Measurements from ENCODE around the gene PPP1R36.
A peak's percentile ranks its signal among the peaks of the same experiment; 100 is the strongest.
"Not testable (repeated sequence)": the region's sequence is repeated elsewhere in the genome, so short reads cannot be mapped to it uniquely, and the experiment has no call there.

The PPP1R36 gene

GRCh38 chr14:64630778-64631177, 81.0 kb downstream of the PPP1R36 start:
- H3K4me2 ChIP-seq (ENCODE audit: low read depth, low read length, poor library complexity, severe bottlenecking), result no peak overlapping the region
- H3K9me2 ChIP-seq (replicated peaks; ENCODE audit: insufficient read depth, low read length), result no peaks in the 10 kb centered on the region
- no peak overlapping the region for H3K4me3 ChIP-seq (ENCODE audit: insufficient read depth, low read length, poor library complexity, severe bottlenecking)
- H3K27me3 ChIP-seq (ENCODE audit: low read length), result no peaks in the 10 kb centered on the region
- no peak overlapping the region for H2AFZ ChIP-seq (ENCODE audit: low read depth, low read length, severe bottlenecking)
- no peaks in the 10 kb centered on the region for H3K79me2 ChIP-seq (ENCODE audit: insufficient read depth, low read length)
- H4K20me1 ChIP-seq (ENCODE audit: low read depth, low read length), result no peaks in the 10 kb centered on the region
- H3K9ac ChIP-seq (ENCODE audit: low read length), result no peak overlapping the region
- H3K27ac ChIP-seq (ENCODE audit: low read depth, low read length), result no peak overlapping the region
- no peaks in the 10 kb centered on the region for H3K36me3 ChIP-seq (ENCODE audit: low read length)
- no peaks in the 10 kb centered on the region for H3F3A ChIP-seq (ENCODE audit: insufficient read depth)
- no peak for TF ChIP-seq EZH2phosphoT487 (conservative IDR thresholded peaks at IDR 0.05; ENCODE audit: low read length)
- no peak for TF ChIP-seq CTCF (IDR thresholded peaks at IDR 0.05; ENCODE audit: insufficient read depth, low read length, poor library complexity, severe bottlenecking)
- no peaks in the 10 kb centered on the region for H3K9me3 ChIP-seq (ENCODE audit: insufficient read depth, low read length)

GRCh38 chr14:64631222-64631621, 81.5 kb downstream of the PPP1R36 start:
- H3K9me3 ChIP-seq (ENCODE audit: insufficient read depth, low read length); H4K20me1 ChIP-seq (ENCODE audit: low read depth, low read length); H3K4me3 ChIP-seq (ENCODE audit: insufficient read depth, low read length, poor library complexity, severe bottlenecking); H3K27ac ChIP-seq (ENCODE audit: low read depth, low read length); H3F3A ChIP-seq (ENCODE audit: insufficient read depth); H3K36me3 ChIP-seq (ENCODE audit: low read length); H3K79me2 ChIP-seq (ENCODE audit: insufficient read depth, low read length); H2AFZ ChIP-seq (ENCODE audit: low read depth, low read length, severe bottlenecking); H3K9ac ChIP-seq (ENCODE audit: low read length); H3K27me3 ChIP-seq (ENCODE audit: low read length); H3K9me2 ChIP-seq (replicated peaks; ENCODE audit: insufficient read depth, low read length); H3K4me2 ChIP-seq (ENCODE audit: low read depth, low read length, poor library complexity, severe bottlenecking): not testable (repeated sequence)

GRCh38 chr14:64632056-64632455, 82.3 kb downstream of the PPP1R36 start:
- H3K27me3 ChIP-seq (ENCODE audit: low read length), result no peaks in the 10 kb centered on the region
- no peaks in the 10 kb centered on the region for H3K9me3 ChIP-seq (ENCODE audit: insufficient read depth, low read length)
- no peaks in the 10 kb centered on the region for H3K36me3 ChIP-seq (ENCODE audit: low read length)
- H2AFZ ChIP-seq (ENCODE audit: low read depth, low read length, severe bottlenecking), result peak overlapping the region; percentile 76
- H3K4me3 ChIP-seq (ENCODE audit: insufficient read depth, low read length, poor library complexity, severe bottlenecking), result no peak overlapping the region
- no peaks in the 10 kb centered on the region for H3K9me2 ChIP-seq (replicated peaks; ENCODE audit: insufficient read depth, low read length)
- H3K9ac ChIP-seq (ENCODE audit: low read length), result no peak overlapping the region
- no peak for TF ChIP-seq EZH2phosphoT487 (conservative IDR thresholded peaks at IDR 0.05; ENCODE audit: low read length)
- no peak for TF ChIP-seq CTCF (IDR thresholded peaks at IDR 0.05; ENCODE audit: insufficient read depth, low read length, poor library complexity, severe bottlenecking)
- no peak overlapping the region for H3K27ac ChIP-seq (ENCODE audit: low read depth, low read length)
- H4K20me1 ChIP-seq (ENCODE audit: low read depth, low read length), result no peaks in the 10 kb centered on the region
- H3F3A ChIP-seq (ENCODE audit: insufficient read depth), result no peaks in the 10 kb centered on the region
- no peaks in the 10 kb centered on the region for H3K79me2 ChIP-seq (ENCODE audit: insufficient read depth, low read length)
- no peak overlapping the region for H3K4me2 ChIP-seq (ENCODE audit: low read depth, low read length, poor library complexity, severe bottlenecking)

- Histone ChIP-seq H3K9ac (ENCODE audit: low read length) (no peak overlapping the region), H3K27me3 (ENCODE audit: low read length) (no peaks in the 10 kb centered on the region), H3K4me3 (ENCODE audit: insufficient read depth, low read length, poor library complexity, severe bottlenecking) (no peak overlapping the region), H3K4me2 (ENCODE audit: low read depth, low read length, poor library complexity, severe bottlenecking) (no peak overlapping the region), H3K79me2 (ENCODE audit: insufficient read depth, low read length) (no peaks in the 10 kb centered on the region), H4K20me1 (ENCODE audit: low read depth, low read length) (no peaks in the 10 kb centered on the region), H3K9me3 (ENCODE audit: insufficient read depth, low read length) (no peaks in the 10 kb centered on the region), H3K9me2 (replicated peaks; ENCODE audit: insufficient read depth, low read length) (no peaks in the 10 kb centered on the region), H3F3A (ENCODE audit: insufficient read depth) (no peaks in the 10 kb centered on the region), H3K27ac (ENCODE audit: low read depth, low read length) (no peak overlapping the region), H2AFZ (ENCODE audit: low read depth, low read length, severe bottlenecking) (no peak overlapping the region), H3K36me3 (ENCODE audit: low read length) (no peaks in the 10 kb centered on the region)
- TF ChIP-seq CTCF (IDR thresholded peaks at IDR 0.05; ENCODE audit: insufficient read depth, low read length, poor library complexity, severe bottlenecking), result no peak
- no peak for TF ChIP-seq EZH2phosphoT487 (conservative IDR thresholded peaks at IDR 0.05; ENCODE audit: low read length)
These were observed 84.8 kb downstream of the PPP1R36 start for GRCh38 chr14:64634558-64634957.
